ENCODE measurements around the gene WDR5.
A peak's percentile ranks its signal among the peaks of the same experiment; 100 is the strongest.

WDR5 gene

GRCh38 chr9:134161647-134162046 is 25.8 kb downstream of the WDR5 start:
- peaks cover 0 to 40% of the 10 kb centered on the region in 2 experiments; a peak in 2 of 3 replicates for H3K36me3 ChIP-seq (ENCODE audit: control insufficient read depth in 2 of 2, insufficient read depth in 1 of 2, low read length in 2 of 2)
- no peak overlapping the region for H3K27ac ChIP-seq (ENCODE audit: extremely low read depth, low read depth, low read length)
- no peaks in the 10 kb centered on the region for H3K9me3 ChIP-seq (ENCODE audit: control insufficient read depth, insufficient read depth, low read depth, low read length)
- H3K4me3 ChIP-seq (ENCODE audit: low read depth, low read length), result no peak overlapping the region
- POLR2A ChIA-PET, result interaction anchor here (0.7 to 1.1 kb wide), 3 partner anchors 12 to 26 kb away, joined by 3 to 4 read pairs (median 3); partner anchors contain the start of gene WDR5
- TF ChIP-seq ZNF423 (tag by site-specific recombination; IDR thresholded peaks at IDR 0.05) (no peak), WT1 (tag by site-specific recombination; IDR thresholded peaks at IDR 0.05) (no peak), ZNF521 (tag by site-specific recombination; IDR thresholded peaks at IDR 0.05) (no peak), YY2 (tag by site-specific recombination; IDR thresholded peaks at IDR 0.05) (no peak), ZNF175 (tag by site-specific recombination; IDR thresholded peaks at IDR 0.05) (no peak), MEIS1 (CRISPR knock-in tag; IDR thresholded peaks at IDR 0.05; ENCODE audit: borderline replicate concordance) (no peak), ZNF785 (tag by site-specific recombination; IDR thresholded peaks at IDR 0.05) (no peak), ZBTB11 (tag by site-specific recombination; conservative IDR thresholded peaks at IDR 0.05; ENCODE audit: low read depth) (no peak), ZNF561 (tag by site-specific recombination; IDR thresholded peaks at IDR 0.05; ENCODE audit: borderline replicate concordance) (no peak), ZNF324 (tag by site-specific recombination; IDR thresholded peaks at IDR 0.05) (no peak), HIC1 (tag by site-specific recombination; IDR thresholded peaks at IDR 0.05) (no peak), PATZ1 (tag by site-specific recombination; IDR thresholded peaks at IDR 0.05) (no peak)
- H3K4me1 ChIP-seq (ENCODE audit: control insufficient read depth, insufficient read depth, low read length), result no peaks in the 10 kb centered on the region; the same call in 1 of the 2 replicates
- CTCF ChIA-PET, result no interaction called here

- no peak overlapping the region for H3K4me3 ChIP-seq (ENCODE audit: low read depth, low read length)
- no peaks in the 10 kb centered on the region; the same call in 1 of the 2 replicates for H3K4me1 ChIP-seq (ENCODE audit: control insufficient read depth, insufficient read depth, low read length)
- peaks cover 0 to 33% of the 10 kb centered on the region in 2 experiments; a peak in 2 of 3 replicates for H3K36me3 ChIP-seq (ENCODE audit: control insufficient read depth in 2 of 2, insufficient read depth in 1 of 2, low read length in 2 of 2)
- POLR2A ChIA-PET, result interaction anchor here (1.1 kb wide), 1 partner anchor 26 kb away, joined by 4 read pairs; the partner anchor contains the start of gene WDR5
- CTCF ChIA-PET, result interaction anchor here (1.1 kb wide), 2 partner anchors 9 to 281 kb away, joined by 3 read pairs; no protein-coding TSS in a partner anchor
- no peaks in the 10 kb centered on the region for H3K9me3 ChIP-seq (ENCODE audit: control insufficient read depth, insufficient read depth, low read depth, low read length)
- TF ChIP-seq ZNF510 (tag by site-specific recombination; IDR thresholded peaks at IDR 0.05; ENCODE audit: insufficient replicate concordance), result peak; percentile 100
- no peak for TF ChIP-seq ZNF155 (tag by site-specific recombination; IDR thresholded peaks at IDR 0.05)
- TF ChIP-seq TRIM28 (IDR thresholded peaks at IDR 0.05; ENCODE audit: borderline replicate concordance, low read length), result peak; percentile 48; the same call in 1 of the 2 replicates
- H3K27ac ChIP-seq (ENCODE audit: extremely low read depth, low read depth, low read length), result no peak overlapping the region
Measured at GRCh38 chr9:134162212-134162775, 26.4 kb downstream of the WDR5 start.
